Bone marrow (tissue), 2 donors: ENCODE data around the gene SPATA16.
"Not testable (repeated sequence)": the region's sequence is repeated elsewhere in the genome, so short reads cannot be mapped to it uniquely, and the experiment has no call there.

ENCODE experiments used
- DNase-seq, 2 donors: peaks; one replicate each; lab custom pipeline; 2025; lab: John Stamatoyannopoulos, UW

SPATA16 gene

DNA sequence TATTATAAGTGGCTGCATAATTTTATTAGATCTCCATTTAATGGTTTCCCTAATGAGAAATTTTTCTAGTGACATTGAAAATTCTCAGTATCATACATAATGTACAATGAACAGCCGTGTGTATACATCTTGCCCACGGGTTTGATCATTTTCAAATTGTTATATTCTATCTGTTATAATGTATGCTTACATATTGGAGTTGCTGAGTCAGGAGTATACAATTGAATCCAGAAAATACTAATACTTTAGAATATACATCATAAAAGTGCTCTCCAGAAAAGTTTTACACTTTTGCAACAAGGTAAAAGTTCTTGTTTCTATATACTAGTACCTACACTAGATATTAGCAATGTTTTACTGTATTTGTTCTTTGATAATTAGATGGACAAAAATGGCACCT lies 82.8 kb downstream of the SPATA16 start:
- no peak for DNase-seq

DNA sequence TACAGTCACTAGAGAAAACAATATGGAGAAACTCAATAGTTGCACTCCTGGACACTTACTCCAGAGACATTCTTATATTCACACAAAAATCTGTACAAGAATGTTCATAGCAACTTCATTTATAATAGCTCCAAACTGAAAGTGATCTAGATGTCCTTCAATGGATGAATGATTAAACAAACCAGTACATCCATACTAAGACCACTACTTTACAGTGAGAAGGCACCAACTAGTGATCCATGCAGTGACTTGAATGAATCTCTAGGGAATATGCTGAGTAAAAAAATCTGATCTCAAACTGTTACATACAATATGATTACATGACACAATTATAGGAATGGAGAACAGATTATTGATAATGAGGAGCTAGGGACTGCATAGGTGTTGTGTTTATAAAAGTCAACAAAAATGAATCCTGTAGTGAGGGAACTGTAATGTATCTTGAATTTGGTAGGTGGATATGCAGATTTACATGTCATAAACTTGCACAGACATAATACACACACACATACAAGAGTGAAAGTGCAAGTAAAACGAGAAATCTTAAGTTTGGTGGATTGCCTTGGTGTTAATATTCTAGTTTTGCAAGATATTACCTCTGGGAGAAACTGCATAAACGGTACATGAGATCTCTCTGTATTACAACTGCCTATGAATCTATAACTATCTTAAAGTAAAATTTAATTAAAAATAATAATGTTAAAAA lies 85.7 kb downstream of the SPATA16 start:
- no peak for DNase-seq

DNA sequence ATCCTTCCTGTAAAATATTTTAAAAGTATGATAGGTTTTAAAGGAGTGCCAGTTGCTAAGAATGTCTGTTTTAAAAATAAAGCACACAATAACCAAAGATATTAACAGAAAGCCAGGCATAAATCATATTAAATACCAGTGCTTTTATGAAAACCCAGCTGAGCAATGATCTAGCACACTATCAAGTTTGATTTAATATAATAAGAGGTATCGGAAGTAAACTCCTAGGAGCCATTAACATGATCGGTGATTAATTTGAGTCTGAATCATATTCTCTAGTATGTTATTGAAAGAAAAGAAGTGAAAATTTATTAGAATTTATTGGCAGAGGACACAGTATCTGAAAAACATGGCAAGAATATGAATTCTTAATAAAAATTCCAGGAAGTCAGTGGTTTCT lies 91.7 kb downstream of the SPATA16 start:
- no peak for DNase-seq

DNA sequence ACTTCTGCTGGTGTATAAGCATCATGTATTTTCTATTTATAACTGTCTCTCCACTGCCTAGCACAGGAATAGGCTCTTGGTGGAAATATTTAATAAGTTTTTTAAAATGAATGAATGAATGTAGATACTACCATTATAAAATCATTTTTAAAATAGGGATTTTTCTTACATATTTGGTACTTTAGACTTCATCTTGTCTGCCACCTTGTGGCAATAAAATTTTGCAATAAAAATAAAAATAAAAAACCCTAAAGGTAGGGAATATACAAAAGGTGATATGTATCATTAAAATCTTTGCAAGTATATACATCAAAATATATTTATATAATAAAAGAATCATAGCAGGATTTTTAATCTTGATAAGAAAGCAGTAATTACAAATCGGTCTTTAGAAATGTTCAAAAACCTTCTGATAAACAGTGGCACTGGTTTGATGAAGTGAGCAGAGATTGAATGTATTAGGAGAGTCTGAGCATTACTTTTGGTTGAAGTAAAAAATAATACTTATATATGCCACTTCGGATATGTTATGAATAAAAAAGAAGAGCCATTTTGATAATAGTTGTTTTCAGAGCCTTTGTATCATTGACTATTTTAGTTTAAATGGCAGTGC lies 95.2 kb downstream of the SPATA16 start:
- DNase-seq = no peak

DNA sequence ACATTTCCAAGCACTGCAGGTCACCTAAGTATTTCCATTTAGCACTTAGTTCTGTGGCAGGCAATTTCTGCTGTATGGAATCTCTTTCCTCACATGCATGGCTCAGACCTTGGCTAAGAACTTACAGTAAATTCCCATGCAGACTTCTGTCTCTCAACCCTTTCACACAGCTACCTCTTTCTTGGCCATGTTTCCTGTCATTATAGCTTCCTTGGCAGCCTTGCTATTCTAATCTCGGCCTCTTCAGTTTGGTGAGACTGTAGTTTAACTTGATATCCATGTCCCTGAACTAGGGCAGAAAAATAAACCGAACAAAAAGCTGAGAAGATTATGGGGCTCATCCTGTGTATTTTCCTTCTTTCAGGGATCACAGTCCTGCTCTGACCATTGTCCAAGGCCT lies 96.0 kb downstream of the SPATA16 start:
- DNase-seq = no peak

DNA sequence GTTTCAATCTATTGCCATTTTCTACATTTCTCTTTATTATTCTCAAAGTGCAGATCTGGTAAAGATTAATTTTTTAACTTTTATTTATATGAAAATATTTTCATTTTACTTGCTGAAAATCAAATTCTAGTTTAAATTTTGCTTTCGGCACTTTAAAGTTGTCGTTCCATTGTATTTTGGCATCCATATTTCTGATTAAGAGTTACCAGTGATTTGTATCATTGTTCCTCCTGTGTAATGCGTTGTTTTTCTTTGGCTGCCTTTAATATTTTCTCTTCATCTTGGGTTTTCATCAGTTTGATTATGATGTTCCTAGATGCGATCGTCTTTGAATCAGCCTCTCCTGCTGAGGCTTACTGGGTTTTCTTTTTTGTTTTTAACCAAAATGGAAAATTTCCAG lies 97.3 kb downstream of the SPATA16 start:
- DNase-seq = no peak

DNA sequence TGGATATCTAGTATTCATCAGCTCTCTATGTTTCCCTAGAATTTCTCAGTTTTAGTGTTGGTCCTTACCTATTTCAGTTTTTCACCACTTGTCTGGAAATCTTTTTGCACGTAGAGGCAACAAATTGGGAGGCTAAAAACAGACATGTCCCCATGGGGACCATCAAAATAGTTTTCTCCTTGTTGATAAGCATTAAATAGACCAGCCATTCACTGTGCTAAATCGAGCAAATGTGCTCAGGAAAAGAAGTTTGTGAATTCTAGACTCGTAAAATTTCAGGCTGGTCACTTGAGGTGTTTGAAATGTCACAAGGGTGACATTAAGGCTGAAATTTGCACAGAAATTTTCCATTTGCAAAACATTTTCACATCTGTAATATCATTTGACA lies 102.6 kb downstream of the SPATA16 start:
- no peak for DNase-seq

DNA sequence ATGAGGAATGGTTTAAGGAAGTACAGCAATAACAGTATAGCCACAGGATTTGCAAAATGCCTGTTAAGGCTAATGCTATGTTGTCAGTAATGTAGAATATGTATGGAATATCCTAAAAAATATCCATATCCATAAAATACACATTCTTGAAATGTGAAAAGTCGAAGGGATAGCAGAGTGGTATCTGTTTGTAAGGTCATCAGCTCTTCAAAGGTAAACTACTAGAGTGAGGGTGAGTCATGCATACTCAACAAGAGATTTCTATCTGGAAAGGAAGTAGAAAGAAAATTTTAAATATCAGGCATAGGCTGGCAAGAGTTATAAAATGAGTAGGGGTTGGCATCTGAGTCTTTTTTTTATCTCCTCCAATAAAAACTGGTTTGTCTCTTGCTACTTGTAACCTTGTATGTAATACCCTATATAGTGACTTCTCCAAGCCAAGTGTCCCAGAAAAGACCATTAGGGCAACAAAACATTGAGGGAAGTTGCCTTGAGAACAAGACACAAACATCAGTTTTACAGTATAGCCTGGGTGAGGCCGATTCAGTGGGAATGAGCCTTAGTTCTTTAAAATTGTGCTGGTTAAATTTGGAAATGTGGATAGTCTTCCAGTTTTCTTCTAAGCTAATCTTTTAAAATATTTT lies 103.1 kb downstream of the SPATA16 start:
- DNase-seq = no peak

DNA sequence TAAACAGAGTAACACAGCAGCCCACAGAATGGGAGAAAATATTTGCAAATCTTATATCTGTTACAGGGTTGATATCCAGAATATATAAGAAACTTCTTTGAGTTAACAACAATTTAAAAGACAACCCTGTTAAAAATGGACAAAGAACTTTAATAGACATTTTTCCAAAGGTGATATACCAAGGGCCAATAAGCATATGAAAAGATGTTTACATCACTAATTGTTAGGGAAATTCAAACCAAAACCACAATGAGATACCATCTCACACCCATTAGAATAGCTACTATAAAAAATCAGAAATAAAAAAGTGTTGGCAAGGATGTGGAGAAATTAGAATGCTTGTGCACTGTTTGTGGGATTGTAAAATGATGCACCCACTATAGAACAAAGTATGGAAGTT lies 110.8 kb downstream of the SPATA16 start:
- no peak for DNase-seq

DNA sequence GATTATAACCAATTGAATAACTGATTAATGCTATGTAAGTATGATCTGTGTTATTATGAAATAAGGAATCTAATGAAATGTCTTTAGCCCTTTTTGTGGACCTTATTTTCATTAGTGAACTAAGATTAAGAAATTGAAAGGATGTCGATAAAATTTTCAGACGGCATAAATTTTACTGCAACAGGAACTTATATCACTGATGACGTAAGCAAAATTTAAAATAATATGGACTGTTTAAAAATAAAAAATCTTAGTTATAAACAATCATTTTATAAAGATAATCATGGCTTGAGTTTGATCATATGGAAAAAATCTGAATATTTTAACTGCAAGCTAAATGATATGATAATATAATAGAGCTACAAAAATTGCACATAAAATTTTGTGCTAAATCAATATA lies 112.7 kb downstream of the SPATA16 start:
- DNase-seq = no peak

DNA sequence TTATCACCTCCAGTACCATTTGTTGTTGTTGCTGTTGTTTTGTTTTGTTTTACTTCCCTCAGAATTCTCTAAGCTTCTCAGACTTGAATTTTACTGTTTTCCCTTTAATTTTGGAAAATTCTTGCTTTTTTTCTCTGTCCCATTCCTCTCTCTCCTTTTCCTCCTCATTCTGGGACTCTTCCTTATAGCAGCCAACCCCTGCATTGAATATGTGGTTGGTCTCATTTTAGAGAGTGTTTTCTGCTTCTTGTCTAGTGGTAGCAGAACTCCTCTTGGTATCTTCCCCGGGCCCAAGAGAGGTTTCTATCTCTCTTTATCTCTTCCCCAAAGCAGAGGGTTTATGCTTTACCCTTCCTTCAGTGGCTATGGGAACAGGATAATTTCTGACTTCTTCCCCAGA lies 113.6 kb downstream of the SPATA16 start:
- DNase-seq = no peak

DNA sequence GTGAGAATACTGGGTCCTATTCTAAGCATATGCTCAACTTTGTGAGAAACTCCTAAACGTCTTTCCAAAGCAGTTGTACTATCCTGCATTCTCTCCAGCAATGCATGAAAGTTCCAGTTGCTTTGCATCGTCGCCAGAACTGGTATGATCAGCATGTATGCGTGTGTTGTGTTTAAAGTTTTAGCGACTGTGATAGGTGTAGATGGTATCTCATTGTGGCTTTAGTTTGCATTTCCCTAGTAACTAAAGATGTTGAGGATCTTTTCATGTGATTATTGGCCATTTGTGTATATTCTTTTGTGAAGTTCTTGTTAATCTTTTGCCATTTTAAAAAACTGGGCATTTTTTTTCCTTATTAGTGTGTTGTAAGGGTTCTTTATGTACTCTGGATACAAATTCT lies 115.1 kb downstream of the SPATA16 start:
- no peak for DNase-seq

DNA sequence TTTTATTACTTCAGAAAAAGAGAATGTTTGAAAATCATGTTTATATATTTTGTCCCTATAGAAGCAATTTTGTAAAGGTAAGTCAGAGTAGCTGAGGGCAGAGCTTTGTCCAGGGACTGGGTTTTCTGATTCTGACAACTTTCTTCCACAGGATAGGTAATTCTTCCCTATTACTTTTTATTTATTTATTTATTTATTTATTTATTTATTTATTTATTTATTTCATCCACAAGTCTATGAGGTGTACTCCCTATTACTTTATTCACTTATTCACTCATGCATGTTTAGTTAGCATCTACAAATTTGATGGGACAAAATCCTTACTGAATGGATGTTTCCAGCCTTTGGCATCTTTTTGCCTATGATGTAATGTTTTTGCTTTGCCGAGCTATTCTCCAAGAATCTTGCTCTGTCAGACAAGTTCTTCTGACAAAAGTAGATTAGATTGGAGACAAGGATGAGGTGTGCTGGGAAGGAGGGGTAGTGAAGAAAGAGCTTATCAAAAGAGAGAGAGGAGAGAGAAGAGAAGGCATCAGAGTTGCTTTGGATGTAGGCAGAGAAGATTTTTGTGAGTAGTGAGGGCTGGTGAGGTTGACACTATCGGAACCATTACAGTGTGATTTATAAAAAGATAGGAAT lies 119.4 kb downstream of the SPATA16 start:
- no peak for DNase-seq

DNA sequence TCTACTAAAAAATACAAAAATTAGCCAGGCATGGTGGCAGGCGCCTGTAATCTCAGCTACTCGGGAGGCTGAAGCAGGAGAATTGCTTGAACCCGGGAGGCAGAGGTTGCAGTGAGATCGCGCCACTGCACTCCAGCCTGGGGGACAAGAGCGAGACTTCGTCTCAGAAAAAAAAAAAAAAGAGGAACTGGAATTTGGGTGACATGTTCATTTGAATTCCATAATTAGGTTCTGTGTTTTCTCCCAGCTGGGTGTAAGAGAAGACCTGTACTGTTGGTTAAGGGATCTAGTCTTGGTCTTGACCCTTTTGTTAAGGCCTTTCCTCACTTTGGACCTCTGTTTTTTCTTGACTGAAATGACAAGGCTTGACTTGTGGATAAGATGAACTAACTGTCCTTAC lies 120.9 kb downstream of the SPATA16 start:
- not testable (repeated sequence) for DNase-seq

DNA sequence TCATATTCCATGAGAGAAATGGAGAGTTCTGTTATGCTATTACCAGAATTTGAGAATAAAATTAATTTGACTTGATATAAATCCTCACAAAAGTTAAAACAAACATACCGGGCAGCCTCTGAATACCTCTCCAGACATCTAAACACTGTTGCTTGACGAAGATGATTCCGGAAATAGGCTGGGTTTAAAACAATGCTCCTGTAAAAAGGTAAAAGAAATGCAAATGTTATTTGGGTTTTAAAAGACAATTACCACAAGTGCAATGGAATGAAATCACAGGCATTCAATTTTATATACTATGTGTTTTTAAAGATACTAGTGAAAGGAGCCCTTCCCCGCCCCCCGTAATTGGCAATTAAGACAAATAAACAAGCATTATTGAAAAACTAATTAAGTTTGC lies 121.7 kb downstream of the SPATA16 start:
- DNase-seq = no peak

DNA sequence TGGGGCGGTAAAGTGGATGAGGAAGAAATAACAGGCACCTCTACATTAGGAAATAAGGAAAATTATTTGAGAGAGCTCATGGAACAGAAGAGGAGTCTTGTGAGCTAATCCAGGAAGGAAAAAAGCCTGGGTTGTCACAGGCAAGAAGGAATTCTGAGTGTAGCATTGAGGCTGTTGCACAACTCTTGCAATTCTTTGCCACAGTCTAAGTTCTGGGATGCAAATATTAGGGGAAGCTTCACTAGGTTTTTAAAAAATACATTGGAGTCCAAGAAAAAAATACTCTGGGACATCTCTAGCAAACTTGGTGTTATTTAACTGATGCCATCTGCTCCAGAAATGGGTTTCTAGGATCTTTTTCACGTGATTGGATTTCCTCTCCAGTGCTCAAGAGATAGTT lies 122.3 kb downstream of the SPATA16 start:
- DNase-seq = no peak

DNA sequence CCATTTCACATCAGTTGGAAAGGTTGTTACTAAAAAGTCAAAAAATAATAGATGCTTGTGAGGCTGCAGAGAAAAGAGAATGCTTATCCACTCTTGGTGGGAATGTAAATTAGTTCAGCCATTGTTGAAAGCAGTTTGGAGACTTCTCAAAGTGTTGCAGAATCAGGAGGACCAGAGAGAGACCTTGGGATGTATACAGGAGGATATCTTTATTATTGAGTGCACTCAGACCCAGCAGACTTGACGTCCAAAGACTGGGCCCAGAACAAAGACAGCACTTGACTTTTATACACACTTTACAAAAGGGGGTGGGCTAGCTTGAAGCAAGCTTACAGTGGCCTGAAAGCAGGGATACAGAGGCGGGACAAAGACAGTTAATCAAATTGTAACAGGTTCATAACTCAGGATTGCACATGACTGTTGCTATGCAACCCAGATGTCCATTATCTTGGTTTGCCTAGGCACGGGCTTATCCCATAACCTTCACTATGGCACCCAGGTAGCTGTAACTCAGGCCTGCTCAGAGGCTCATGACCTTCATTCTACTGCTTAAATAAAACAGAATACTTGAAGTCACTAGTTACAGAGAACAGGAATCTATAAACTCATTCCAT lies 127.7 kb downstream of the SPATA16 start:
- DNase-seq = no peak

DNA sequence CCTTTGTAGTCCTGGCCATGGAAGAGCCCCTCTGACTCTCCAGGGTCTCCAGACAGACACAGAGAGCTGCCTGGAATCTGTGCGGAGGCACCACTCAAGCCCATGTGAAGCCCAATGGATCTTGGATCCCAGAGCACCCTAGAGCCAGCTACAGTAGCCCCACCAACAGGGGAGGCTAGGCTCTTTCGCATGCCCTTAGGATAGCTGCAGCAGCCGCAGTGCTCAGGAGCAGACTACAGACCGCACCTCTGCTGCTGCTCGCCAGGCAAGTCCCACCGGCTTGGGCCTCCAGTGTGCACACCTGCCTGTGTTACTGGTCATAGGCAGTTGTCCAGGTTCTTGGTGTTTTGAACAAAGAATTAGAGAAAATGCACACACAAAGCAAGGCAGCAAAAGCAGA lies 131.6 kb downstream of the SPATA16 start:
- no peak for DNase-seq

DNA sequence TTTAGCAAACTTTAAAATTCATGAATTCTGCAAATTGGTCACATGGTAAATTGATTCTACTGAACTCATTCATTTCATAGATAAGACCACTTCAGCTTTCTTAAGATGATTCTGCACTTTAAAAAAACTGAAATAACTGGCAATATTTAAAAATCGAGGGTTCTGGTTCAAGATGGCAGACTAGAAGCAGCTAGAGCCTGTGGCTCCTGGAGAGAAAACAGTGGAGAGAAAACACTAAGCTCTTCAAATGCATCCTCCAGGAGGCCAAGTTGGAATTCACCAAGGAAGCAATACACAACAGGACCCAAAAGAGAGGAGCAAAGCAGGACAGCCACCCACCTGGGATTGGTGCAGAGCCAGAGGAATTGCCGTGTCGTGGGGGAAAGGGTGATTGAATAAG lies 132.1 kb downstream of the SPATA16 start:
- no peak for DNase-seq

DNA sequence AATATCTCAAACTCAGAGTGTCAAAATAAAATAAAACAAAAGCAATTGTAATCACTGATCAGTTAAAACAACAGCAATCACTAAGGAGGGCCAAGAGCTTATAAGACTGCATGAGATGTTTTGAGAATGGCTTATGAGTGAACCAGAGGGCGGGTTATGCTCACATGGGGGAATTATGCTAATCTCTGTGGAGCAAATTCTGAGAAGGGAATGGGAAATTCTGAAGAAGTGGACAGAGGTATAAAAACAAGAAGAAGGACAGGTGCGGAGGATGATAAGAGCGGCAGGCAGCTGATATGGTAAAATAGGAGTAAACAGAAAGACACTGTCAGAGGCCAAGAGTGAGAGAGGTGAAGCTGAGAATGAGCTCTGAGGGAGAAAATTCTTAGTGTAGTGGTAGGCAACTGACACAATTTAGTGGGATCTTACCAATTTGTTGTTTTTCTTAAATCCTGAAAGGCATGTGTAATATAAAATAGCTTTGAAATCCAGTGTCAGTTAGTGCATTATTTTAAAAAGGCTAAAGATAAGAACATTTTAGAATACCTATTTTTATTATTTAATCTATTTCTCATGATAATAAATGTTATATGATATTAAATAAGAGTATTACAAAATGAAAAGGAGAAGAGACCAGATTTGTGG lies 133.8 kb downstream of the SPATA16 start:
- DNase-seq = no peak

DNA sequence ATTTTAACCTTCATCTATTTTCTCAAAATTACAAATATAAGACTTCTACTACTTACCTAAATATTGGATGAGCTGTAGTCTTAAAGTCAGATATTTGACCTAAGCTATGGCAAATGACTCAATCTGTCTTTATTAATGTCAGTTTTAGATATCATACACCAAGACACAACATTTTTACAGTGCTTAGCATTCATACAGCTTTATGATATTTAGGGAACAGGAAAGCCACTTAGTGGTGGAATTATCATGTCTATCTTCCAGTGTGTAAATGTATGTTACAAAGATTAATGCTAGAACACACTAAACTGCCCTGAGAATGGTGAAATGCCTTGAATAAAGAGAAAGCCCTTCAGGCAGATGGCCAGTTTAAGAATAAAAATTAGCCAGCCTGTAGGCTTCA lies 135.0 kb downstream of the SPATA16 start:
- no peak for DNase-seq

DNA sequence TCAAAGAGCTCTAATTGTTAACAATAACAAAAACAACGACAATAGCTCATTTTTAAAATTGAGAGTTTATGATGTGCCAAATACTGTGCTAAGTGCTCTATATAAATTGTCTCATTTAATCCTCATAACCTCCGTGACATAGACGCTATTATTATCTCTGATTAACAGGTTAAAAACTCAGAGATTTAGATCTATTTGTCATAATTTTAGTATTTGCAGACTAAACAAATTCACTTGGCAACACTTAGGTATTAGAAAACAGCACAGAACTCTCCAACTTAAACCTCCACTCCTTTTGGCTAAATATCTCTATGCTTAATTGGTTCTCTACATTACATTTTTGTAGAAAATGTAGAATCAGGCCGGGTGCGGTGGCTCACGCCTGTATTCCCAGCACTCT lies 136.4 kb downstream of the SPATA16 start:
- DNase-seq = no peak
